GM21786 (cell line): ENCODE data around the gene UBR2.
A peak's percentile ranks its signal among the peaks of the same experiment; 100 is the strongest.
"Not testable (repeated sequence)": the region's sequence is repeated elsewhere in the genome, so short reads cannot be mapped to it uniquely, and the experiment has no call there.

Experiments used
- ATAC-seq: cut with Tn5 transposase; IDR thresholded peaks from one replicate; pipeline ENCODE4 v1.9.1; 2021; ENCODE audit not compliant: unreplicated experiment

UBR2 gene

GRCh38 chr6:42552380-42552779 lies 11.4 kb upstream of the UBR2 start:
- ATAC-seq = no peak

- ATAC-seq = no peak
These were observed 8.1 kb upstream of the UBR2 start for GRCh38 chr6:42555477-42556457.

- no peak for ATAC-seq
These were observed 7.4 kb upstream of the UBR2 start for GRCh38 chr6:42556462-42556861.

- ATAC-seq = not testable (repeated sequence)
These were observed 4.6 kb upstream of the UBR2 start for GRCh38 chr6:42559276-42559675.

GRCh38 chr6:42561986-42562385 lies 1.8 kb upstream of the UBR2 start:
- no peak for ATAC-seq

GRCh38 chr6:42562788-42563405 lies 932 bp upstream of the UBR2 start:
- ATAC-seq = no peak

- no peak for ATAC-seq
These were observed 637 bp downstream of the UBR2 start for GRCh38 chr6:42564506-42564825.

- no peak for ATAC-seq
These were observed 2.2 kb downstream of the UBR2 start for GRCh38 chr6:42565823-42566613.

GRCh38 chr6:42566614-42567208 lies 2.9 kb downstream of the UBR2 start:
- no peak for ATAC-seq

GRCh38 chr6:42567237-42567636 lies 3.4 kb downstream of the UBR2 start:
- ATAC-seq = not testable (repeated sequence)

- no peak for ATAC-seq
These were observed 5.5 kb downstream of the UBR2 start for GRCh38 chr6:42569102-42570028.

- ATAC-seq = peak; percentile 12
These were observed 7.9 kb downstream of the UBR2 start for GRCh38 chr6:42571611-42572342.

GRCh38 chr6:42572523-42572922 lies 8.7 kb downstream of the UBR2 start:
- ATAC-seq = peak; percentile 91

- not testable (repeated sequence) for ATAC-seq
These were observed 12.7 kb downstream of the UBR2 start for GRCh38 chr6:42576538-42576937.

- ATAC-seq = no peak
These were observed 34.5 kb downstream of the UBR2 start for GRCh38 chr6:42598300-42598699.

- no peak for ATAC-seq
These were observed 35.7 kb downstream of the UBR2 start for GRCh38 chr6:42599558-42599957.

GRCh38 chr6:42604150-42604549 lies 40.3 kb downstream of the UBR2 start:
- ATAC-seq = no peak

GRCh38 chr6:42604699-42605098 lies 40.9 kb downstream of the UBR2 start:
- not testable (repeated sequence) for ATAC-seq

GRCh38 chr6:42610416-42610815 lies 46.6 kb downstream of the UBR2 start:
- no peak for ATAC-seq
